OCI-LY7 (cell line): ENCODE data around the gene CSE1L. TPM values are rescaled to one million over a fixed set of nuclear protein-coding genes. Genes with fewer than 3 reads are reported as not detected.

Experiments
- BruUV-seq: library from RNA; stranded (reverse); fragments of 400-500 nt; replicated peaks from 2 replicates; lab custom pipeline; 2021; lab: Mats Ljungman, UMichigan
- CTCF ChIA-PET: fragments of 300-600 bp; sonication (Branson Sonifier 250); formaldehyde crosslinking; loops from one replicate; lab custom pipeline; 2022; ENCODE audit warnings: antibody characterized with exemption; ENCODE audit not compliant: unreplicated experiment; lab: Charles Lee
- POLR2A ChIA-PET: fragments of 300-600 bp; sonication (Branson Sonifier 250); formaldehyde crosslinking; loops from one replicate; lab custom pipeline; 2022; ENCODE audit warnings: antibody characterized with exemption; lab: Charles Lee
- DNase-seq: peaks from one replicate; pipeline ENCODE4 v3.0.0-alpha.2; 2015; ENCODE audit warnings: low spot score
- H2AFZ ChIP-seq: fragments of 200-600 bp; sonication (generic), shearing (Covaris generic); 2 replicates; pipeline ENCODE4 v1.6.1; 2014; ENCODE audit warnings: mild to moderate bottlenecking, antibody characterized with exemption, low read length, moderate library complexity
- H3K27ac ChIP-seq: fragments of 200-600 bp; sonication (generic); 2 replicates; pipeline ENCODE4 v1.5.1; 2014; ENCODE audit warnings: mixed run types, low read depth, mild to moderate bottlenecking, moderate library complexity, low read length, inconsistent platforms; ENCODE audit not compliant: poor library complexity, severe bottlenecking
- H3K36me3 ChIP-seq: fragments of 200-600 bp; sonication (generic); 2 replicates; pipeline ENCODE4 v1.6.1; 2014; ENCODE audit warnings: mild to moderate bottlenecking, antibody characterized with exemption, low read length, moderate library complexity, mixed read lengths; ENCODE audit not compliant: insufficient read depth
- H3K4me1 ChIP-seq: fragments of 200-600 bp; sonication (generic); 2 replicates; pipeline ENCODE4 v1.5.1; 2014; ENCODE audit warnings: mild to moderate bottlenecking, low read length; ENCODE audit not compliant: insufficient read depth, poor library complexity, severe bottlenecking
- H3K4me2 ChIP-seq: fragments of 200-600 bp; sonication (generic); 2 replicates; pipeline ENCODE4 v1.6.1; 2014; ENCODE audit warnings: mild to moderate bottlenecking, low read length
- H3K4me3 ChIP-seq: fragments of 200-600 bp; sonication (generic); 2 replicates; pipeline ENCODE4 v1.5.1; 2014; ENCODE audit warnings: mild to moderate bottlenecking, low read depth, low read length; ENCODE audit not compliant: poor library complexity, severe bottlenecking
- H3K79me2 ChIP-seq: fragments of 200-600 bp; sonication (generic); 2 replicates; pipeline ENCODE4 v1.6.1; 2016; ENCODE audit warnings: low read depth, mild to moderate bottlenecking, low read length, moderate library complexity, mixed read lengths; ENCODE audit not compliant: insufficient read depth
- H3K9me2 ChIP-seq: fragments of 200-600 bp; sonication (generic); 2 replicates; pipeline ENCODE4 v1.6.1; 2016; ENCODE audit warnings: mild to moderate bottlenecking, low read length, mixed read lengths; ENCODE audit not compliant: insufficient read depth
- H3K9me3 ChIP-seq: fragments of 200-600 bp; sonication (generic); 2 replicates; pipeline ENCODE4 v1.6.1; 2014; ENCODE audit warnings: mild to moderate bottlenecking, mixed run types, low read length, mixed read lengths
- H4K20me1 ChIP-seq: fragments of 200-600 bp; sonication (generic); 2 replicates; pipeline ENCODE4 v1.6.1; 2014; ENCODE audit warnings: mild to moderate bottlenecking, antibody characterized with exemption, low read length, moderate library complexity, mixed read lengths; ENCODE audit not compliant: insufficient read depth
- CTCF ChIP-seq: fragments of 200-600 bp; sonication (generic); conservative IDR thresholded peaks from 2 replicates; pipeline ENCODE4 v1.5.1; 2014; ENCODE audit warnings: mild to moderate bottlenecking, antibody characterized with exemption, low read length, moderate library complexity, mixed read lengths
- EZH2phosphoT487 ChIP-seq: fragments of 200-600 bp; sonication (generic); IDR thresholded peaks from 2 replicates; pipeline ENCODE4 v1.6.1; 2018; ENCODE audit warnings: low read depth, borderline replicate concordance, mild to moderate bottlenecking, mixed run types, antibody characterized with exemption, low read length, moderate library complexity, mixed read lengths
- intact Hi-C: fragments of 100-400 bp; cut with micrococcal nuclease; formaldehyde crosslinking; loops from one replicate; pipeline ENCODE4 v1.10.0; 2022; ENCODE audit not compliant: unreplicated experiment
- total RNA-seq, 2 experiments: library from RNA; depleted of rRNA in 1 of 2; stranded (reverse); fragments of >200 nt in 1 of 2; shearing (Covaris generic) in 1 of 2; gene quantifications; 2 replicates each; pipeline ENCODE4 v1.2.3, GENCODE V29; 2014 to 2022

The CSE1L gene
- total RNA-seq, 2 experiments from 2014 or later, result 104 to 145 TPM

- no TSS peak for BruUV-seq
- H3K9me2 ChIP-seq, result no peaks in the 10 kb centered on the region
- H3K36me3 ChIP-seq, result peaks cover 100% of the 10 kb centered on the region
- H3K9me3 ChIP-seq, result no peaks in the 10 kb centered on the region
- POLR2A ChIA-PET, result interaction anchor here (0.9 kb wide), 1 partner anchor 115 kb away, joined by 4 read pairs; no protein-coding TSS in a partner anchor
- no peak overlapping the region for H3K4me3 ChIP-seq
- no peaks in the 10 kb centered on the region for H3K4me1 ChIP-seq
- H4K20me1 ChIP-seq, result no peaks in the 10 kb centered on the region
- no peak overlapping the region for H3K27ac ChIP-seq
- CTCF ChIA-PET, result no interaction called here
- intact Hi-C loops, result no loop called here
- H3K79me2 ChIP-seq, result no peaks in the 10 kb centered on the region
- no peak overlapping the region for H2AFZ ChIP-seq
- H3K4me2 ChIP-seq, result no peak overlapping the region
- no peak for TF ChIP-seq CTCF
- no peak for TF ChIP-seq EZH2phosphoT487
- DNase-seq, result no peak
Observed at GRCh38 chr20:49091104-49091503, 45.0 kb downstream of the CSE1L start.

- H3K4me1 ChIP-seq, result no peaks in the 10 kb centered on the region
- no peak for TF ChIP-seq CTCF
- TF ChIP-seq EZH2phosphoT487, result no peak
- H3K4me3 ChIP-seq, result no peak overlapping the region
- H2AFZ ChIP-seq, result no peak overlapping the region
- no peak overlapping the region for H3K4me2 ChIP-seq
- BruUV-seq, result no TSS peak
- no peaks in the 10 kb centered on the region for H4K20me1 ChIP-seq
- ChIA-PET CTCF (no interaction called here), POLR2A (no interaction called here)
- H3K9me3 ChIP-seq, result no peaks in the 10 kb centered on the region
- intact Hi-C loops, result no loop called here
- no peaks in the 10 kb centered on the region for H3K79me2 ChIP-seq
- H3K27ac ChIP-seq, result no peak overlapping the region
- no peak for DNase-seq
- peaks cover 100% of the 10 kb centered on the region for H3K36me3 ChIP-seq
- H3K9me2 ChIP-seq, result no peaks in the 10 kb centered on the region
Observed at GRCh38 chr20:49091762-49092161, 45.6 kb downstream of the CSE1L start.

- H3K4me3 ChIP-seq, result no peak overlapping the region
- H3K27ac ChIP-seq, result no peak overlapping the region
- no peak for DNase-seq
- peaks cover 97% of the 10 kb centered on the region for H3K36me3 ChIP-seq
- TF ChIP-seq CTCF (no peak), EZH2phosphoT487 (no peak)
- intact Hi-C loops, result no loop called here
- no peak overlapping the region for H3K4me2 ChIP-seq
- POLR2A ChIA-PET, result no interaction called here
- H3K9me2 ChIP-seq, result no peaks in the 10 kb centered on the region
- no peaks in the 10 kb centered on the region for H3K4me1 ChIP-seq
- no peak overlapping the region for H2AFZ ChIP-seq
- peaks cover 9% of the 10 kb centered on the region; the same call in 1 of the 2 replicates for H3K79me2 ChIP-seq
- CTCF ChIA-PET, result no interaction called here
- no peaks in the 10 kb centered on the region for H4K20me1 ChIP-seq
- H3K9me3 ChIP-seq, result no peaks in the 10 kb centered on the region
- no TSS peak for BruUV-seq
Observed at GRCh38 chr20:49096203-49096730, 50.2 kb downstream of the CSE1L start.
